GM18520 (cell line): ENCODE data around the gene LGALS13.

ENCODE experiments used
- ATAC-seq: cut with Tn5 transposase; IDR thresholded peaks from one replicate; pipeline ENCODE4 v1.9.1; 2021; ENCODE audit not compliant: unreplicated experiment

LGALS13 gene, protein sequence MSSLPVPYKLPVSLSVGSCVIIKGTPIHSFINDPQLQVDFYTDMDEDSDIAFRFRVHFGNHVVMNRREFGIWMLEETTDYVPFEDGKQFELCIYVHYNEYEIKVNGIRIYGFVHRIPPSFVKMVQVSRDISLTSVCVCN

DNA sequence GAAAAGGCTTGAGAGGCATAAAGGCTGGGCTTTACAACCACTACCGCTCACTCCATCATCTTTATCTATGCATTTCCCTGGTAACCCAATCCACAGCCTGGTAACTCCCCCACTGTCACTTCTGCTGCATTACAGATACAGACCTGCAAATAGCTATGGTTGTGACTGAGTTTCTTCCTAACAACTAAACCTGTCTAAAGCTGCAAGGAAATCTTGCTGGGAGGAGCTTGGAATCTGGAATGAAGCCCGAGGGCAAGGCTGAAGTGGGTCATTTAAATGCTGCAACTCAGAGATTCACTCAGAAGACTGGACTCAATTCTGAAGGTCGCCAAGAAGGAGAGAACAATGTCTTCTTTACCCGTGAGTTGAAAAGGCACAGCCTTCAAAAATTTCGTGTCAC lies at the start of gene LGALS13:
Gene LGALS13 (plus strand): TSS at position 301 of the 400 bp plus-strand sequence. CDS start 45 bp downstream, at position 346.
- no peak for ATAC-seq

DNA sequence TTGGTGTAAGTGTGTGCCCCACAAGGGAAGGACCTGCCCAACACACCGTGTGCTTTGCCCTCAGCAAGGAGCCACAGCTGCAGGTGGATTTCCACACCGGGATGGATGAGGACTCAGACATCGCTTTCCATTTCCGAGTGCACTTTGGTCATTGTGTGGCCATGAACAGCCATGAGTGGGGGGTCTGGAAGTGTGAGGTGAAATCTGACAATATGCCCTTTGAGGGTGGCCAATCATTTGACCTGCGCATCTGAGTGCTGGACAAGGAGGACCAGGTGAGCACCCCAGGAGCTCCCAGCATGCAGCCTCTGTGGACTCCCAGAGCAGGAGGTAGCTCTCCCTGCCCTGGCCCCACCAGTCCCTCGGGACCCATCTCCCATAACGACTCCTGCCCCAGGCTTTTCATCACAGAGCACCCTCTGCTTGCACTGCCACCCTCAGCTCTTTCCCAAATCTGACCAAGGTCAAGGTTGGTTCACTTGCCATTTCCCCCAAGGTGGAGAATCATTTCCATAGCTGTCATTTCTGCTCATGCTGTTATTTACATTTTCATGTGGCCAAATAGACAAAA lies 49.2 kb upstream of the LGALS13 start:
- ATAC-seq = no peak

DNA sequence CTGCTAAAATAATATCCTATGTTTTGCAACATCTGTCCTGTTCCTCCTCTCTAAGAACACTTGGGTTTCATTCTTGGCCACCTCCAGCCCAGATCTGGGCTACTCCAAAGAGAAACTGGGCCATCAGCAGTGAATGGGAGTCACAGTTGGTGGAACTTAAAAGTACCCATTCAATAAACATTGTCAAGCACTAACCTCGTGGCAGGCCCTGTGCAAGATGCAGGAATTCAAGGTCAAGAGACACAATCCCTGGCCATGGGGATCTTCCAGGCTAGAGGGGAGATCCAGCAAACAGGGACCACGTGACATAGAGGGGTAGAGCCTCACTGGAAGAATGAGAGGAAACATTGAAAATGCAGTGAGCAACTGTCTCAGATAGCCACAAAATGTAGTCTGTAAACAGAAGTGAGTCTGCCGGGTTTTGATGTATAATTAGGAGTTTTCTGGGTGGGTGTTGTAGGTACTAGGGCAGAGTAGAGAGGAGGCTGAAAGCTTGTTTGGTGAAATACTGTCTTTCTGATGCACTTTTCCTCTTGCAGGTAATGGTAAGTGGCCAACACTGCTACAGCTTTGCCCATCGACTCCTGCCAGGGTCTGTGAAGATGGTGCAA lies 47.5 kb upstream of the LGALS13 start:
- ATAC-seq = no peak

DNA sequence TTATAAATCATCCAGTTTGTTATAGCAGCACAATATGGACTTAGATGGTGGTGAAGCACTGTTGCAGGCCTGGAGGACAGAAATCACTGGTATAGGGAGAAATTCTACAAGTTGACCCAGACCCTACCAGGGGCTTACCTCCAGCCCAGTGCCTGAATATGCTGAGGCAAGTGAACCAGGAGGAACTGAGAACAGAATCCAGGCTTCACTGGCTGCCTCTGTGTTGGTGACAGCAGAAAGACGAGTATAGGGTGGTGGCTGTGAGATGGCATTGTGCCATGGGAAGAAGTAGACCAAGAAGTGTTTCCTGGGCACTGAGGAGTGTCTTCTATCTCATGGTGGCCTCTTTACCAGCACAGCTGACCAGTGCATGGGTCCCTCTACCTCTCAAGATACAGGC lies 46.4 kb upstream of the LGALS13 start:
- no peak for ATAC-seq

DNA sequence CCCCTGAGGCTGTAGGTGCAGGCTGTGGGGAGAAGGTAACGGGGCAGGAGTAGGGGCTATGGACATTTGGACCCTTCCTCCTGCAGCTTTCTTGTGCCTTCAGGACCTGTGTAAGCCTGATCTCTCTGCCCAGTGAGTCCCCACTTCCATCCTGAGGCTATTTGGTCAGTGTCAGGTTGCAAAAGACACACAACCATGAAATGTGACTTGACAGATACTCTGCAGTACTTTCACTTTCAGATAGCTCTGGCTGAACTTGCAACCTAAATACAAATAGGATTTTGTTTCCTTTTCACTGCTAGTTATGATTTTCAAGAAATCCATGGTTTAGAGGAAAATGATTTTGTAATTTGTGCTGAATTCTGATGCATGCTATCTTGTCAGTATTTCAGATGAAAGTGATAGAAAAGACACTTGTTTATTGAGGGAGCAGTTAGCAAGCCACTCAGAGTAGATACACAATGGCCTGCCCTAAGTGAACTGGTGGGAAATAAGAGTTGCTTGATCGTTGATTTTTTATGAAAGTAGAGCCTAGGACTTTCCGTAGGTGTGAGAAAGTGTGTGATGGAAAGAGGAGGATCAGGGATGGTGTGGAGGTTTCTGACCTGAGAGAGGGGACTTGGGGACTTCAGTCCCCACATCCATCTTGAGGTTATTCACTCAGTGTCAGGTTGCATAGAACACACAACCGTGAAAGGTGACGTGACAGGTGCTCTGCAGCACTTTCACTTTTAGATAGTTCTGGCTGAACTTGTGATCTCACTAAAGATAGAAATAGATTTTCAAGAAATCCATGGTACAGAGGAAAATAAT lies 44.3 kb upstream of the LGALS13 start:
- no peak for ATAC-seq

DNA sequence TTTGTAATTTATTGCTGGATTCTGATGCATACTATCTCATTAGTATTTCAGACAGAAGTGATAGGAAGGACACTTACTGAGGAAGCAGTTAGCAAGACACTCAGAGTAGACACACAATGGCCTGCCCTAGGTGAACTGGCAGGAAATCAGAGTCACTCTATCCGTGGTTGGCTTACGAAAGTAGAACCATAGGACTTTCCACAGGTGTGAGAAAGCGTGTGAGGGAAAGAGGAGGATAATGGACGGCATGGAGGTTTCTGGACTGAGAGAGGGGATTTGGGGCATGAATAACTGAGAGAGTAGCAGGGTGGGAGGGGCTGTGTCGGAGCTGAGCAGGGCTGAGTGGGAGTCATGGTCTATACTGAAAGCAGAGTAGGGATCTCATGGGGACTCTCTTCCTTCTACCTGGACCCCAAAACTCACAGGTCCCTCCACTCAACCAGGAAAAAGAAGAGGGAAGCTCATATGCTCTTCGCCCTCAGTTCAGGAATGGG lies 43.7 kb upstream of the LGALS13 start:
- no peak for ATAC-seq

DNA sequence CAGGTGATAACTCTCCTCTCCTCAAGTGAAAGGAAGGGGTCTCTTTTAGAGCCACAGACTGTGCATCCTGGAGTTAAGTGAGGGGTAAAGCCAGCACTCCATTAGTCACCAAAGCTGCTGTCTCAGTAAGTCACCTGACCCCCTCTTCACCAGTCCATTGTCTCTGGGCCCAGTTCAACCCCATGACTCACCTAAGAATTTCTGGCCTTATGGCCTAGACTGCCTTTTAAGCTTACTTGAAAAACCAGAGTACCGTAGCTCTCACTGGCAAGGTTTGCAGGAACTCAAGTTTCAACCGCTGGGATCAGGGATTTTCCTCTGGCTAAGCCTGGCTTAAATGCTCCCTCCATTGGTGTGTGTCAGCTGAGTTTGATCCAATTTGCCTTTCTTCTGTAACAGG lies 38.9 kb upstream of the LGALS13 start:
- no peak for ATAC-seq

DNA sequence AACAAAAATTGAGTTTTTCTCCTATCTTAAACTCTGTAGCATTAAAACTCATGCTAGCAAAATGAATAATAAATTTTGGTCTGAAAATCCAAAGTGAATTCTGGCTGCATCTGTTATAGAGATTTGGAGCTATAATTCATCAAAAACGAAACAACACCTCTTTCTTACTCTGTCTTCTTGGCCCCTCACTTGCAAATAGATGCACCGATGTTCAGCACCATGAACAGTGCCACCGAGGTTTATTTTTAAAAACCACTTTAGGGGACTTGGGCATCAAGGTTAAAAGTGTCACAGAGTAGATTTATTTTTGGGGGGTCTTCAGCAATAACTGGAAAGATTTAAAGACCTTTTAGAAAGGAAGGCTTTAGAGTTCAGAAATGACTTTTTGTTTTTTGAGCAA lies 36.3 kb upstream of the LGALS13 start:
- ATAC-seq = no peak

DNA sequence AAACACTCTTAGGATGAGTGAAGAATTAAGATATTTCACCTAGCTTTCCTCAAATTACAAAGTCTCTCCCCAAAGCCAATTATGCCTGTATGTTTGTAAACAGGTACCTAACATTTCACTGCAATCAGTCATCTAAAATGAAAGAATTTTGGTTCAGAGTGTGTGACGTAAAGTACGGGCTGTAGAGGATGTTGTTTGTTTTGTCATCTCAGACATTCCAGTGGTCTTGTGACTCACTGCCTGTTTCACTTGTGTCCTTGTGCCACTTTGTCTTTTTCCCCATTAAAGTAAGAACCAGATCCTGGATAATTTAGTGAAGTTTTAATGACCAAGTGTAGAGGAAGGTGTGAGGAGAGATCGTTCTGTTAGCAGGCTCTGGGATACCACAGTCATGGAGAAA lies 33.7 kb upstream of the LGALS13 start:
- no peak for ATAC-seq

DNA sequence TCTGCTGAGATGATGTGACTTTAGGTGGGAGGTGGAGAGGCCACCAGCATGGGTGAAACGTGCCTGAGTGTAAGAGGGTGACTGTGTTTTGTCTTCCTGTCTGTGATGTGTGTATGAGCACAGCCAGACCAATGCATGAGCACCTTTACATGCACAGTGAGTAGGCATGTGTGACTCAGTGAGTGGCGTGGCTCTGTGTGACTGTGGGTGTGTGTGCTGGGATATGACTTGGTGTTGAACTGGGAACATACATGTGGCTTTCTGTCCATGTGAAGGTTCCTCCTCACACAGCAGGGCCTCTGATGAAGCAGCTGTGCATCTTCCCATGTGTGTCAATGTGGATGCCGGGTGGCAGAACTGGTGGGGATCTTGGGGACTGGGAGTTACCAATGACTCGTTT lies 19.9 kb upstream of the LGALS13 start:
- ATAC-seq = no peak

DNA sequence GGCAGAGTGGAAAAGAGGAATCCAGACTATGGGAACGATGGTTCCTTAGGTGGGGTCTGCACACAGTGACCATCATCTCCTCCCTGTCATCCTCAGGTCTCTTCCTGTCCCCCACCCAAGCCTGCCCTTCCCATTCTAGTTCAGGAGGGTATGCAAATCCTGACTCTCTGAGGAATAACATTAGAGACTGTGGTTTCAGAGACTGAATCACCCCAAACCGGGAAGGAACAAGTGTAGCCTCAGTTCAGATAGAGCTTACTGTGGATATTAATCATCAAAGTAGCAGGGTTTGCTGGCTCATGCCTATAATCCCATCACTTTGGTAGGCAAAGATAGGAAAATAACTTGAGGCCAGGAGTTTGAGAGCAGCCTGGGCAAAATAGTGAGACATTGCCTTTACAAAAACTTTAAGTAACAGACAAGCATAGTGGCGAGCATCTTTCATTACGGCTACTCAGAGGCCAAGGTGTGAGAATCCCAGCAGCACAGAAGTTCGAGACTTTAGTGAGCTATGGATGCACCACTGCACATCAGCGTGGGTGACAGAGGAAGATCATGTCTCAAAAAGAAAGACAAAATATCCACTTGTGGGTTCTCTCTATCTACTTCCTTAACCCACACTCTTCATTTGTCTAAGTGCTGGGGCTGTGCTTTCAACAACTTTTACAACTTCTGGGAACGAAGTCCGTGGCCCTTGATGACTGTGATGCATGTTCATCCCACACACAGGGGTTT lies 19.3 kb upstream of the LGALS13 start:
- no peak for ATAC-seq

DNA sequence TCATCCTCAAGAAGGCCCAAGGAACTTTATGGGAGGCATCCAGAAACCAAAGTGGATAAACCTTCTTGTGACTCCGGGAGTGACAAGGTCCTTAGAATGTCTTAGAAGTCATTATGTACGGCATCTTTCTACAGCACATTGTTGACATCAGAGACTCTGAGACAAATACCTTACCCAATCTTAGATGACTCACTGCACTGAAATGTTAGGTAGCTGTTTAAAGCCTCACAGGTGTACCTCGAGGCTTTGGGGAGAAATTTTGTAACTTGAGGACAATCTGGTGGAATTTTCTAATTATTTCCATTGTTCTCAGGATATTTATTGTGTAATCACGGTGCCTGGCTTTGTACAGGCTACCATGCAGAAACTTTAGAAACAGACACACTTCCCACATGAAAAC lies 14.8 kb upstream of the LGALS13 start:
- ATAC-seq = no peak

DNA sequence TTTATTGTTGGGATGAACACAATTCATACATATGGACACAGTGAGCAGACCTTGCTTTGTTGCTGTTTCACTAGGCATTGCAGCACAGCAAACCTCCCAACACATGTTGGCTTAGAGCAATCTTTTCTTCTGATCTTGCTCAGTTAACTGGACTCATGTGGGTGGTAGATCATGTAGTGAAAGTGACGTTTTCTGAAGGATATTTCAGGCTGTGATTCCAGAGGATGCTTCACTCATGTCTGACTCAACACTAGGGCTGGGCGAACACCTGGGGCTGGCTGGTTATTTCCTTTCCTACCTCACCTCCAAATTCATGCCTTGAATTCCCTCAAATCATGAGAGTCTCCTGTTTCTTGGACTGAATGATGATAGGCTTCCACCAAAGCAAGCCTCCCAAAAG lies 14.3 kb upstream of the LGALS13 start:
- ATAC-seq = no peak

DNA sequence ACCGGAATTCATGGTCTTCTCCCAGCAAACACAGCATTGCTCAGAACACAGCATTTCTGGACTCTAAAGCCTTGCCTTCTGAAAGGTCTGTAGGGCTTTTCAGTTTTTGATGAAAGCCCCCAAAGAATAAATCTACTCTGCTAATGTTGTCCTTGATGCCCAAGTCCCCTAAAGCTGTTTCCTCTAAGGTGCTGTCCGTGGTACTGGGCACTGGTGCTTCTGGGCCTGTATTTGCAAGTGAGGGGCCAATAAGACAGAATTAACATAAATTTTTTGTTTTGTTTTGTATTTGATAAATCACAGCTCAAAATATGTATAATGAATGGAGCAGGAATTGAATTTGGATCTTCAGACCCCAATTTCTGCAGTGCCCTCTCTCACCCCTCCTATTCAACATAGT lies 12.1 kb upstream of the LGALS13 start:
- no peak for ATAC-seq

DNA sequence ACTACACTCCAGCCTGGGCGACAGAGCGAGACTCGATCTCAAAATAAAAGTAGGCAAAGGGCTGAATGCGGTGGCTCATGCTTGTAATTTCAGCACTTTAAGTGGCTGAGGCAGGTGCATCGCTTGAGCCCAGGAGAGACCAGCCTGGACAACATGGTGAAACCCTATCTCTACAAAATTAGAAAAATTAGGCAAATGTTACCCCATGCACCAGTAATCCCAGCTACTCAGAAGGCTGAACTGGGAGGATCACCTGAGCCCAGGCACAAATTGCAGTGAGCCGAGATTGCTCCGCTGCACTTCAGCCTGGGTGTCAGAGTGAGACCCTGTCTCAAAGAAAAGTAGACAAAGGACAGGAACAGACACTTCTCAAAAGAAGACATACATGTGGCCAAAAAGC lies 9.9 kb upstream of the LGALS13 start:
- no peak for ATAC-seq

DNA sequence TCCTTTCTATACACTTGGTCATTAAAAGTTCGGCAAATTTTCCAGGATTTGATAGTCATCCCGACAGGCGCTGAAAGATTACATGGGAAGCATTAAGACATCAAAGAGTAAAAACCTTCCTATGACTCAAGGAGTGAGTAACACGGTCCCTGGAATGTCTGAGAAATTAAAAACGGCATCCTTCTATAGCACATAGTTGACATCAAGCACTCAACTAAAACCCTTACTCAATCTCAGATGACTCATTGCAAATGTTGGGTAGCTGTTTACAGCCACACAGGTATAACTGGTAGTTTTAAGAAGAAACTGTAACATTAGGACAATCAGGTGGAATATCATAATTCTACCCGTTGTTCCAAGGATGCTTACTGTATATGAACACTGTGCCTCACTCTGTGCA lies 6.4 kb upstream of the LGALS13 start:
- no peak for ATAC-seq

DNA sequence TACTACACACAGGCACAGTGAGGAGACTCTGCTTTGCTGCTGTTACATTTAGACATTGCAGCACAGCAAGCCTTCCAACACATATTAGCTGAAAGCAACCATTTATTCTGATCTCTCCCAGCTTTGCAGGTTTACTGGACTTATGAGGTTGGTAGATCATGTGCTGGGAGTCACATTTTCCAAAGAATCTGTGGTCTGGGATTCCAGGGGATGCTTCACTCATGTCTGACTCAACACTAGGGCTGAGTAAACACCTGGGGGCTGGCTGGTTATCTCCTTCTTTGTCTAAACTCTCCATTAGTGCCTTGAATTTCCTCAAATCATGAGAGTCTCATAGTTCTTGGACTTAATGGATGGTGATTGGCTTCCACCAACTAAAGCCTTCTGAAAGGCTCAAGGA lies 5.4 kb upstream of the LGALS13 start:
- no peak for ATAC-seq

DNA sequence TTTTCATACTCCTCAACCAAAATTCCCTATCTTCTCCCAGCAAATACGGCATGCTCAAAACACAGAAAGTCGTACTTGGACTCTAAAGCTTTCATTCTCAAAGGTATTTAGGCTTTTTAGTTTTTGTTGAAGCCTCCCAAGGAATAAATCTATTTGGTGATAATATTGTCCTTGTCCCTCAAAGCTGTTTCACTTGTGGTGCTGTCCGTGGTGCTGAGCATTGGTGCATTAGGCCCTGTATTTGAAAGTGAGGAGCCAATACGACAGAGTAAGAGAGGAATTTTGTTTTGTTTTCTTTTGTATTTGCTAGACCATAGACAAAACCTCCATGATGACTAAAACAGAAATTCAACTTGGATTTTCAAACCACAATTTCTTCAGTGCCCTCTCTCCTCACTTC lies 3.2 kb upstream of the LGALS13 start:
- no peak for ATAC-seq

DNA sequence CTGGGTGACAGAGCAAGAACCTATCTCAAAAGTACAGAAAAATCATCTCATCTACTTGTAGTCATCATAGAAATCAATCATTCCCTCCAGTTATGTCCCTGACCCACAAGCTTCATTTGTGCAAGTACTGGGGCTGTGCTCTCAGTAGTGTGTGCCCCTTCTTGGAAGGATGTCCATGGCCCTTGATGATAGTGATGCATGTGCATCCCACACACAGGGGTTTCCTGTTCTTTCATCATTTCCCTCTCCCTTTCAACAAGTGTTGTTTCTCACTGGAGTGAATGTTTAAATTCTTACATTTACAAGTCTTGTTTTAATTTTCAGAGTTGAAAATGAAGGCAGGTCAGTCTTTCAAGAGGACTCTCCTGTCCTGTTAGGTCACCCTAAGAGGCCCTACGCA lies 1.5 kb downstream of the LGALS13 start:
- ATAC-seq = no peak

DNA sequence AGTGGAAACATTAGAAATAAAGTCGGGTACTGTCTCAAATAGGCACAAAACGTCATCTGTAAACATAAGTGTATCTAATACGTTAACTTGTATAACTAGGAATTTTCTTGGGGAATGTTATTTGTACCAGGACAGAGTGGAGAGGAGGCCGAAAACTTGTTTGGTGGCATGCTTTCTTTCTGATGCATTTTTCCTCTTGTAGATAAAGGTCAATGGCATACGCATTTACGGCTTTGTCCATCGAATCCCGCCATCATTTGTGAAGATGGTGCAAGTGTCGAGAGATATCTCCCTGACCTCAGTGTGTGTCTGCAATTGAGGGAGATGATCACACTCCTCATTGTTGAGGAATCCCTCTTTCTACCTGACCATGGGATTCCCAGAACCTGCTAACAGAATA lies 4.7 kb downstream of the LGALS13 start:
- no peak for ATAC-seq

DNA sequence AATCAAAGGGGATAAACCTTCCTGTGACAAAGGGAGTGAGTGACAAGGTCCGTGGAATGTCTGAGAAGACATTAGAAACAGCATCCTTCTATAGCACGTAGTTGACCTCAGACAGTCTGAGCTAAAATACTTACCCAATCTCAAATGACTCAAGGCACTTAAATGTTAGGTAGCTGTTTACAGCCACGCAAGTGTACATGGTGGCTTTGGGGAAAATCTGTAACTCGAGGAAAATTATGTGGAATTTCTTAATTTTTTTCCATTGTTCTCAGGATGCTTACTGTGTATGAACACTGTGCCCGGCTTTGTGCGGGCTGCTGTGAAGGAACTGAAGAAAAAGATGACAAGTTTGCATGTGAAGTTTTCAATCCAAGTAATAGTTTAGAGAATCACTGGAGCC lies 5.2 kb downstream of the LGALS13 start:
- no peak for ATAC-seq
